Neural cell (in vitro differentiated cells): ENCODE data around the gene NPRL2.
A peak's percentile ranks its signal among the peaks of the same experiment; 100 is the strongest.

Experiments
- CTCF ChIP-seq: fragments of 450-650 bp; IDR thresholded peaks from 2 replicates; pipeline ENCODE4 v1.5.1; 2014; ENCODE audit warnings: antibody characterized with exemption, mild to moderate bottlenecking, moderate library complexity; ENCODE audit not compliant: poor library complexity, severe bottlenecking
- EP300 ChIP-seq: fragments of 450-650 bp; conservative IDR thresholded peaks from 2 replicates; pipeline ENCODE4 v1.6.1; 2014; ENCODE audit warnings: antibody characterized with exemption, mild to moderate bottlenecking, moderate library complexity; ENCODE audit not compliant: poor library complexity, severe bottlenecking
- EZH2 ChIP-seq: fragments of 200-600, 300-800 bp; shearing (Covaris generic), sonication (generic); IDR thresholded peaks from 2 replicates; pipeline ENCODE4 v1.6.1; 2014; ENCODE audit warnings: antibody characterized with exemption, low read length, borderline replicate concordance, mild to moderate bottlenecking; ENCODE audit not compliant: insufficient read depth, poor library complexity, severe bottlenecking
- POLR2AphosphoS5 ChIP-seq: IDR thresholded peaks from 2 replicates; pipeline ENCODE4 v1.6.1; 2012
- SMC3 ChIP-seq: fragments of 450-650 bp; conservative IDR thresholded peaks from 2 replicates; pipeline ENCODE4 v1.6.1; 2014; ENCODE audit warnings: antibody characterized with exemption, mild to moderate bottlenecking, moderate library complexity; ENCODE audit not compliant: poor library complexity
- TAF1 ChIP-seq: IDR thresholded peaks from 2 replicates; pipeline ENCODE4 v1.6.1; 2012; ENCODE audit warnings: low read depth

GRCh38 chr3:50324351-50325112 is 26.0 kb downstream of the NPRL2 start:
- TF ChIP-seq CTCF (peak; percentile 76), EZH2 (no peak), POLR2AphosphoS5 (no peak), TAF1 (no peak), SMC3 (peak; percentile 73), EP300 (no peak)
